ENCODE results near the gene EIPR1.

The EIPR1 gene

DNA sequence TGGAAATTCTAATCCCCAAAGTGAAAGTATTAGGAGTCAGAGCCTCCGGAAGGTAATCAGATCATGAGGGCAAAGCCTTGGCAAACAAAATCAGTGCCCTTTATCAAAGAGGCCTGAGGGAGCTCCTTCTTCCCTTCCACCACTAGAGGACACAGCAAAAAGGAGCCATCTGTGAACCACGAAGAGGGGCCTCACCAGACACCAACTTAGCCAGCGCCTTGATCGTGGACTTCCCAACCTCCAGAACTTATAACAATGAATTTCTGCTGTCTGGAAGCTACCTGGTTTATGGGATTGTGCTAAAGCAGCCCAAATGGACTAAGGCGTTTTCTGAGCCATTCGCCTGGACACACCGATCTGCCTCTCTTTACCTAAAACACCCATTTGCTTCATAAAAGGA lies 133.1 kb downstream of the EIPR1 start:
- no peak for DNase-seq

DNA sequence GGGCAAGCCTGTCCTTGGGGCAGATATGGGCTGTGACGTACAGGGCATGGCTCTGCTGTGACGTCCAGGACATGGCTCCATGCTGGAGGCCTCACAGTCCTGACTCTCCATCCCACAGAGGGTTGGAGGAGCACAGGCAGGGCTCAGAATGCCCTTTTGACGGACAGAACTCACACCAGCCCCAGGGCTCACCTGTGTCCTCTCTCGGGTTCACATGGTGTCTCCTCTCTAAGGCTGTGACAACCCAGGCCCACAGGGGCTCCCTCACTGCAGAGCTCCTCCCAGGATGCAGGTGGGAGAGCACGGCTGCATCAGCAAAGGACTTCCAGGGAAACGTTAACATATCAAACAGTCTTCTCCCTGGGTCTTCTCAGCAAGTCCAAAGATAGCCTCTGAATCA lies 133.8 kb downstream of the EIPR1 start:
- no peak for DNase-seq

DNA sequence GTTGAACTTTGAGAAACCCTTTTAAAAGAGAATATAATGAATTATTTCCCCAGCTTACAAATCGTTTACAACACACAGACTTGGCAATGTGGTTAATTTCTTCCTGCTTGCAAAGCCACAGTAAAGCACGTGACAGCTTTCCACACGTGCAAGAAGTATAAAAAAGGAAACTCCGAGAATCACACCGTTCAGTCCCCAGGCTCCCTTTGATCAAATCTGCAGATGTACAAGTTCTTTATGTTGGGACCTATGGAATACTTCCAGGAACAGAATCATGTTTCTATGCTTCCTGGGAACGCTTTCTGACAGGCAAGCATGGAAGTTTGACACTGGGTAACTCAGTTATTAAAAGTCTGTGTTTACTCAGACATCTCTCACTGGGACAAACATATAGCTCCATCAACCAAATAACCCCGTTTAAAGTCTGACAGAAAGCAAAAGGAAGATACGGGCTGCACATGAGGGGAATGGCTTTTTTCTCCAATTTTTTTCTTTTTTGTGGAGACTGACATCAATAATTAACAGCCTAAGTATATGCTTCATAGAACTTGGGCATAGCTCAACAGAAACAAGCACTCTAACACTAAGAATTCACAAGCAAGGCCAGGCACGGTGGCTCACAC lies 134.8 kb downstream of the EIPR1 start:
- DNase-seq, result no peak

DNA sequence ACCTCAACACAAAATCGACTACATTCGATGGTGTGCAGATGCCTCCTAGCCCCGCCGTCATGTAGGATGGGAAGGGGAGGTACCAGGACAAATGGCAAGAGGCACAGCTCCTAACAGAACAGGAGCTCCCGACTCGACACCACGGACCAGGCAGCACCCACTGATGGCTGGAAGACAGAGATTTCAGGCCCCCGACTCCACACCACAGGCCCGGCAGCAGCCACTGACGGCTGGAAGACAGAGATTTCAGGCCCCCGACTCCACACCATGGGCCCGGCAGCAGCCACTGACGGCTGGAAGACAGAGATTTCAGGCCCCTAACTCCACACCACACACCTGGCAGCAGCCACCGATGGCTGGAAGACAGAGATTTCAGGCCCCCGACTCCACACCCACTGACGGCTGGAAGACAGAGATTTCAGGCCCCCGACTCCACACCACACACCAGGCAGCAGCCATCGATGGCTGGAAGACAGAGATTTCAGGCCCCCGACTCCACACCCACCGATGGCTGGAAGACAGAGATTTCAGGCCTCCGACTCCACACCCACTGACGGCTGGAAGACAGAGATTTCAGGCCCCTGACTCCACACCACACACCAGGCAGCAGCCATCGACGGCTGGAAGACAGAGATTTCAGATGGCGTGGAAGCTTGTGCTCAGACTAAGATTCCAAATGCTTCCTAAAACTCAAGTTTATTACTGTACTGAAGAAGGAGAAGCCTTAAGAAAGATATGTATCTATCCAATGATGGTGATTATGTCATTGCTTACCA lies 135.5 kb downstream of the EIPR1 start:
- DNase-seq, result no peak

GRCh38 chr2:3238951-3239841 lies 138.4 kb downstream of the EIPR1 start:
- no peak for DNase-seq

GRCh38 chr2:3236300-3237045 lies 141.1 kb downstream of the EIPR1 start:
- no peak for DNase-seq

- no peak for DNase-seq
Measured at GRCh38 chr2:3233877-3234276, 143.7 kb downstream of the EIPR1 start.

DNA sequence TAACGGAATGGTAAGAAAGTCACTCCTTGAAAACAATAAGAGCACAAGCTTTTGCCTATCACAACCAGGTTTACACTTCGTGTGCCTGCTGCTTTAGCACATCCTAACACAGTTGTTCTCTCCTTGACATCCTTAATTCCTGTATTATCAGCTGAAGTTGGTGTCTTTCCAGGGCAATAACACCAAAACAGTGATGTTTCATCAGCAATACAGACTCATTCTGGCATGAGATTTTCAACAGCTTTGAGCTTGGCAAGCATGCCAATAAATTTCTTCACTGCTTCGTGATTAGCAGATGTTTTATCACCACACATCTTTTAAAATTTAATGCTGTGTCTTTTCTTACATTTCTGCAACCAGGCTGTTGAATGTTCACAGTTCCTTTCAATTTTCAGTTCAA lies 148.4 kb downstream of the EIPR1 start:
- DNase-seq, result no peak

GRCh38 chr2:3224681-3225080 lies 152.9 kb downstream of the EIPR1 start:
- DNase-seq, result no peak

GRCh38 chr2:3223080-3223923 lies 154.3 kb downstream of the EIPR1 start:
- no peak for DNase-seq

GRCh38 chr2:3222636-3223035 lies 155.0 kb downstream of the EIPR1 start:
- DNase-seq, result no peak

DNA sequence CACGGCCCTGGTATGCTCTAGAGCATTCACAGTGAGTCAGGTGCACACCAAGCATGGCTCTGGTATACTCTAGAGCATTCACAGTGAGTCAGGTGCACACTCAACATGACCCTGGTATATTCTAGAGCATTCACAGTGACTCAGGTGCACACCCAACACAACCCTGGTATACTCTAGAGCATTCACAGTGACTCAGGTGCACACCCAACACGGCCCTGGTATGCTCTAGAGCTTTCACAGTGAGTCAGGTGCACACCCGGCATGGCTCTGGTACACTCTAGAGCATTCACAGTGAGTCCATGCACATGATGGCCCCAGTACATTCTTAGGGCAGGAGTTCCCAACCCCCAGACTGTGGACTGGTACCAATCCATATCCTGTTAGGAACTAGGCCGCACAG lies 158.1 kb downstream of the EIPR1 start:
- DNase-seq, result no peak

DNA sequence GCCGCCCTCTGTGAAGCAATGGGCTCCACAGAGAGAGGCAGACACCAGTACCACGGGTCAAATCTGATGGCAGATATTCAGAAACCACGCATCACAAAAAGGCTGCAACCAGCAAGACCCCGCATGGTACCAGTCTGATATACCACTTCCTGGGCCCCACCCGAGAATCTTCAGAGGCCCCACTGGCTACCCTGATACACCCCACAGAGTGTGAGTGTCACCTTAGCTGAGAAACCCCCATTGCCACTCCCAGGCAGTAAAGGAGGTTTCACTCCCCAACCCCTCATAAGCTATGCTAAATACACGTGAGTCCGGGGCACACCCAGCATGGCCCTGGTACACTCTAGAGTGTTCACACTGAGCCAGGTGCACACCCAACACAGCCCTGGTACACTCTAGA lies 160.0 kb downstream of the EIPR1 start:
- DNase-seq, result no peak

DNA sequence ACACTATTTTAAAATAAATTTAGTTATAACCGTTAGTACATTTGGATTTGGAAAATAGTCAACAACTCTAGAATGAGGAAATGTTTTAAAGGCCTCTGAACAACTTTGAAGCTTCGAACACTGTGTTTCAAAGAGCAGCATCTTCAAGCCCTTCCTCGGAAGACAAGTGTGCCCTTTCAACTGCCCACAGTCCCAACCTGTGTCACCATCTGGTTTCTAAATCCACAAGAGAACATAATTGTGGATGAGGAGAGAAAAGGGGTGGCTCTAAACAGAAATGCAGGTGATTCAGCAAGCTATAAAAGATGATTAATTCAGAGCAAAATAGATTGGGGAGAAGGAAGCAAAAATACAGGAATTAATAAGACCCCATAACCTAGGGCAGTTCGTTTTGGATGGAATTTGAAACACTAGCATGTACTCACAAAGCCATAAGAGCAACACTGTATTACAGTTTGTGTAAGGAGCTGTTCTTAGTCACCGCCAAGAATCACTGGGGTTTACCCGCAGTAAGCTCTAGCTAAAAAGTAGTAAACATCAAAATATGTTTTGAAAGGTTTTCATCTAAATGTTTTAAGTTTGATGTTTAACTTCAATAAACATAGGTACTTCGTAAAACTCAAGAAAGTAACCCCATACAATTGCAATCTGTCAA lies 160.7 kb downstream of the EIPR1 start:
- DNase-seq, result no peak

- no peak for DNase-seq
Measured at GRCh38 chr2:3214806-3215404, 162.7 kb downstream of the EIPR1 start.

- no peak for DNase-seq
Measured at GRCh38 chr2:3214065-3214464, 163.6 kb downstream of the EIPR1 start.

DNA sequence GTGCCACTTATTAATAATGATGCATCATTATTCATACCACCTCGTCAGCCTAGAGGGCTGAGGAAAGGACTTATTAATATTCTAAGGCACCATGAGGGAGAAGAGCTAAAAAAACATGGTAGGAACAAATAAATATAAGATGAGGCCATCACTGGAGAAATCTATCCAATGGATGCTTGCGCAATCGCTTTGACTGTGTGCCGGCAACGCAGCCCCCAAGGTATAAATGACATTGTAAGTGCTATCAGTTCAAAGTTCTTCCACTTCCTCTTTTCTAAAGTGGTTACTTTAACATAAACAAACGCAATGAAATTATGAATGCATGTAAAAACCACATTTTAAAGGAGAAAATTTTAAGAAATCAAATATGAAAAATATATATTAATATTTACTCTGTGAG lies 164.6 kb downstream of the EIPR1 start:
- DNase-seq, result no peak

GRCh38 chr2:3212061-3212362 lies 165.6 kb downstream of the EIPR1 start:
- no peak for DNase-seq

DNA sequence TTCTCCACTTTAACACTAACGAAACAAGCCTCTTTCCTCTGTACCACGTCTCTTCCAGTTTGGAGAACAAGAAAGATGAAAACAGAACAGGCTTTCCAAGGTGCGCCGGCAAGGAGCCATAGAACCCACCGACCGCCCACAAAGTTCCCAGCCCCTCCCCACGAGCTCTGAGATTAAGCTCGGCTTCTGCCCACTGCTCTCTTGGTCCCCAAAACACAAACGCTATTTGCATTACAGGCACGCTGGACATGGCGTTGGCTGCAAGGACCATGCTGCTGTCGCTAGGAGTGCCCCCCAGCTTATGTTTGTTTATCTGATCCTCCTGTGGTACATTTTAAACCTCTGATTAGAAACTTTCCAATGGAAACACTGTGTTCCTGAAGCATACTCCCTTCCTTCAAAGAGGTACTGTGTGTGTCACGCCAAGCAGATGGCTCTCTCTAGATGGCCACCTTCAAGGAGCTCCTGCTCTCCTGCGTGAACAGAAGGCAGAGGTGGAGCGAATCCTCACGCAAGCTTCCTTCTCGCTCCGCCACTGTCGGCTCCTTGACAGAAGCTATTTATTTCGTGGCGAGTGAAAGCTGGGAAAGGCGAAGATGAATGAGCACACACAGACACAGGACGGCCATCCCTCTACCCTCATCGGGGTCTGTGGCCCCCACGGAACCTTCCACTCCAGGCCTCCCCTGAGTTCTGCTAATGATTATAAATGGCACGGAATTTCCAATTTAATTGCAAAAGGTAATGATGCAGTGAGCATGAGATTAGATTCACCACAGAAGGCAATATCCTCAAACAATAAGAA lies 166.2 kb downstream of the EIPR1 start:
- DNase-seq, result no peak

- no peak for DNase-seq
Measured at GRCh38 chr2:3210257-3210656, 167.4 kb downstream of the EIPR1 start.
